GM19463 (cell line): ENCODE measurements around the gene MRC1.

Experiments
- ATAC-seq: cut with Tn5 transposase; IDR thresholded peaks from one replicate; pipeline ENCODE4 v1.9.1; 2021; ENCODE audit warnings: mild to moderate bottlenecking, moderate library complexity; ENCODE audit not compliant: unreplicated experiment

MRC1 gene

DNA sequence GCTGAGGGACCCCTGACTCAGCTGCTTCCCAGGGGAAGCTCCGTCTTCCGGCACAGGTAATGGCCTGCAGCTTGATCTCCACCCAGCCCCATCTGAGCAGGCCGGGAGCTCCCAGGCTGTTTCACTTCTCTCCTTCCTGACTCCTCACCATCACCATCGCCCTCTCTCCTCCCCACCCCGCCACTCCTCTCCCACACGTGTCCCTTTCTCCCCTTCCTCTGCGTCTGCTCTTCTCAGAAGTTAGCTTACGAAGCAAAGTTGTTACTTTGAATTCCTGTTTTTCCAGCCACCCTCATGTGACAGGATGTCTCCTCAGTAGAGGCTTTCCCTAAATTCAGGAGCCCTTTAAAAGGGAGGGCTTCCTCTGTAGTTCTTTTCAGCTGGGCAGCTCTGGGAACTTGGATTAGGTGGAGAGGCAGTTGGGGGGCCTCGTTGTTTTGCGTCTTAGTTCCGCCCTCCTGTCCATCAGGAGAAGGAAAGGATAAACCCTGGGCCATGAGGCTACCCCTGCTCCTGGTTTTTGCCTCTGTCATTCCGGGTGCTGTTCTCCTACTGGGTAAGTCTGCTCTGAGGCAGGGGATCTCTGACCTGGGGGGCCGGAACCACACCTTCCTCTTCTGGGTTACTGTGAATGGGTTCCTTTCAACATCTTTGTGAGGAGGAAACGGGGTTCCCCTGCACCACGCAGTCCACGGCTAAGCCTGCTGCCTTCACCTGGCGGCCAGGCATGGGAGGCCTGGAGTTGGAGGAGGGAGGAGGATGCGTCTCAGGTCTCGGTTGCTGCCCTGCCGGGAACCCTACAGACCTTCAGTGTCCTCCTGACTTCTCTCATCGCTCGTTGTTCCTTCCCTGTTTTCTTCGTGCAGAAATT, at the start of gene MRC1:
TSS of gene MRC1 (plus strand) at position 378 of the 871 bp plus-strand sequence. CDS start at position 496, 118 bp downstream.
- no peak for ATAC-seq

DNA sequence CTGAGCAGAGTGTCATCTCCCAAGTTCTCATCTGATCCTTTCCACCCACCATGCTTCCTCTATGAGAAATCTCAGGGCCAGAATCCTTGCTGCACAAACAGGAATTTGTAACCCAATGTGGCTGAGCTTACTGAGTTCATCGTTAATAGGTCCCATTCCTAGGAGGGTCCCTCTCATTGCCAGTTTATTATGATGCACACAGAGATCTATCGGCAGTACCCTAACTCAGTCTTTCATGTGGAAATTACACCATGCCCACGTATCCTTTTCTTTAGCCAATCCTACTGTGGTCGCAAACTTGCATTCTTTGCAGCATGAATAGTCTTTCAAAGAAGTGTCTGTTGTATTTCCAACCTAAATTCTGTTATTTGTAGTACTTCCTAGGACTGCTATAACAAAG, 45.0 kb upstream of the MRC1 start:
- ATAC-seq = no peak

DNA sequence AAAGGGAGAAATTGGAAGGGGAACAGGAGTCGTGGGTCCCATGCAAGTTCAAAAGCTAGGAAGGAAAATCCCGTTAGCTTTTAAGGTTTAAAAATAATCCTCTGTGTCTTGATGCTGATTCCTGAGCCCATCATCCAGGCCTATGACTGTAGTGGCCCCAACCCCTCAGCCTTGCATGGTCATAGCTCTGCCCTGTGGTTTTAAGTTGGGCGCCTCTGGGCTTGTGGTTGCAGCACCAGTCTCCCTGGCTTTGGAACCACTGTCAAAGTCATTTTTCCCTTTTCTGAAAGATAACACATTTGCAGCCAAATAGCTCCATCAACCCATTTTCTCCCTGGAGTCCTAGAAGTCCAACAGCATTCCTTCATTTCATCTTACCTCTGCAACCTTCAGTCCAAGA, 43.5 kb upstream of the MRC1 start:
- ATAC-seq = no peak

DNA sequence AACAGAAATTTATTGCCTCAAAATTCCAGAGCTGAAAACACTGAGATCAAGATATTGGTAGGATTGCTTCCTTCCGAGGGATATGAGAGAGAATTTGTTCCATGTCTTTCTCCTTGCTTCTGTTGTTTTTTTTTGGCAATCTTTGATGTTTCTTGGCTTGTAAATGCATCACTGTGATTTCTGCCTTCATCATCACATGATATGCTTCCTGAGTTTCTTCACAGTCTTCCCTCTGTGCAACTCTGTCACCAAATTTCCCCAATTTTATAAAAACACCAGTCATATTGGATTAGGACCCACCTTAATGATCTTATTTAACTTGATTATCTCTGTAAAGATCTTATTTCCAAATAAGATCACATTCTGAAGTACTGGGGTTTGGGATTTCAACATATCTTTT, 42.4 kb upstream of the MRC1 start:
- ATAC-seq = no peak

DNA sequence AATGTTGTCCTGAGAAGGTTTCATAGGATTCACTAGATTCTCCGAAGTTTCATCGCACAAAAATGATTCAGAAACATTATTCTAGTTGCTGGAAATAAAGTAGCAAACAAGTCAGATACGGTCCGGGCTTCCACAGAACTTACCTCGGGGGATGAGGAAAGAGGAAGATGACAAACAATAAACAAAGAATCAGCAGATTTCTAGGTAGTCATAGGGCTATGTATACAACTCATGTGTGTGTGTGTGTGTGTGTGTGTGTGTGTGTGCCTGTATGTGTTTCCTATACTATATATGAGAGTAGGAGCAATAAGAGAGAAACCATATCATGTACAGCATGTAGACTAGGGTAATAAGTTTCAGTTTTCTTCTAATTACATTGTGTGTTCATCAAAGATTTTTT, 40.7 kb upstream of the MRC1 start:
- ATAC-seq = no peak

DNA sequence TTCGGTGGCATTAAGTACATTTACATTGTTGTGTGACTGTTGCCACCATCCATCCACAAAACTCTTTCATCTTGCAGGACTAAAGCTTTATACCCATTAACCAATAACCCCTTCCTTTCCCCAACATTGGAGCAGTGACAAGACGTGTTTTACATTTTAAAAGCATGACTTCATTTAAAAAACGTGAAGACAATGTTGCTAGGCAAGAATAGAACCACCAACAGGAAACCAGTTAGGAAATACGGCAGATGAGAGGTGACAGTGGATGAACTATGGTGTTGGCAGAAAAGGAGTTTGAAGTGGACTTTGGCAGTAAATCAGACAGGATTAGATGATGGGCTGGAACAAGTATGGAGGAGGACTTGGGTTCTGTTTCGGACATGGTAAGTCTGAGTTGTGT, 40.2 kb upstream of the MRC1 start:
- ATAC-seq = no peak

DNA sequence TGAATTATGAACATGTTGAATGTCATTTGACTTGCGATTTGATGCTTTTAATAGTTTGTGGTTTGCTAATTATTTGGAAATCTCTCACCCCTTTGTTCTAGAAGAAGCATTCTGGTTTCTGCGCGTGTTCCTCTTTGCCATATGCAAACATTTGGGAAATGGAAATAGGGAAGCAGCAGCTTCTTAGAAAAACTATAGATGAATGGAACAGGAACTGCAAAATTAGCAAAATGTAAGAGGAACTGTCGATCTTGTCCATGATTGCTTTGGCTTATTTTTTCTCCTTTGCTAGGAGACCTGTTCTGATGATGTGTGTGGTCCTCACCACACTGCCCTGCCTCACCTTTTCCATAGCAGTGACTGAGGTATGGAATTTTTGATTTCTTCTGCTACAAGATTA, 38.1 kb upstream of the MRC1 start:
- no peak for ATAC-seq

DNA sequence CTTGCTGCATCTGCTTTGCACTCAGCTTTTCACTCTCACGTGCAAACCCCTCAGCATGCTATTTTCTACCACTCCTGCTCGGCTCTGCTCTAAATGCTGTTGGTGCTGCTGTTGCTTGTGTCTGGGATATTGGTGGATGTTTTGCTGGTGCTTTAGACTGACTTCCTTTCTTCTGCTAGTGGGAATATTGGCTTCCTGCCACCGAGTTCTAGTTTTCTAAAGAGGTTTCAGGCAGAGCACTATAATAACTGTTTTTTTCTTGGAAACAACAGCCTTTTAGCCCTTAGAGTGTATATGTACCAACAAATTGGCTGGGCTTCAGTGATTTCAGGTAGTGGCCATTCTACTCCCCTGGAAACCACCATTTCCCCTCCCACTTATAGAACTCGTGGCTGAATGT, 29.4 kb upstream of the MRC1 start:
- ATAC-seq = no peak

DNA sequence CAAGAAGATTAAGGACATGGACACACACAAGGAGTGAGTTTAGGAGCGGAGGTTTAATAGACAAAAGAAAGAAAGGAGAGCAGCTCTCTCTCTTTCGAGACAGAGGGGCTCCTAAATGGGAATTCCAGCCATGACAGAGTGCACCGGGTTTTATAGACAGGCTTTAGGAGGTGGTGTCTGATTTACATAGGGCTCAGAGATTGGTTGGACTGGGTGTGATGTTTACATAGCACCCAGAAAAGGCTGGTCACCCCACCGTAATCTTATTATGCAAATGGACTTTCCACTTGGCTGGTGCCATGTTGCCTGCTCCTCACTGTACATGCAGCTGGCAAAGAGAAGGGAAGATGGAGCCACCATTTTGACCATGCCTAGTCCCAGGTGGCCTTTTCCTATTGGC, 28.4 kb upstream of the MRC1 start:
- ATAC-seq = no peak

DNA sequence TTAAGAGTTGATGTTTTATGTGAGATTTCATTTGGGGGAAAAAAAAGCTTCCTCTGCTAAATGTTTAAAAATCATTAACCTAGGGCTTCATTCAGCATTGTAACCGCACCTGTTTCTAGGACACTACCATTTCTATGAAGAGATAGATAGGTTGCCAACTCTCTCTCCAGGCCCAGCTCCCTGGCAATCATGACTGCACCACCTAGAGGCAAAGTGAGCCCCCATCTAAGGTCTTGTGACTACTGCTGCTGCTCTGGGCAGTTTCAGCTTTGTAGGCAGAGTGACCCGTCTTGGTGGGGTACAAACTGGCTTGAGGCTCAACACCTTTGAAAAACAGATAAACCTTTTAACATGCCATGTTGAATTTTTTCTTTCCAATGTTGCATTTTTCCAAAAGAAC, 27.3 kb upstream of the MRC1 start:
- ATAC-seq = no peak

DNA sequence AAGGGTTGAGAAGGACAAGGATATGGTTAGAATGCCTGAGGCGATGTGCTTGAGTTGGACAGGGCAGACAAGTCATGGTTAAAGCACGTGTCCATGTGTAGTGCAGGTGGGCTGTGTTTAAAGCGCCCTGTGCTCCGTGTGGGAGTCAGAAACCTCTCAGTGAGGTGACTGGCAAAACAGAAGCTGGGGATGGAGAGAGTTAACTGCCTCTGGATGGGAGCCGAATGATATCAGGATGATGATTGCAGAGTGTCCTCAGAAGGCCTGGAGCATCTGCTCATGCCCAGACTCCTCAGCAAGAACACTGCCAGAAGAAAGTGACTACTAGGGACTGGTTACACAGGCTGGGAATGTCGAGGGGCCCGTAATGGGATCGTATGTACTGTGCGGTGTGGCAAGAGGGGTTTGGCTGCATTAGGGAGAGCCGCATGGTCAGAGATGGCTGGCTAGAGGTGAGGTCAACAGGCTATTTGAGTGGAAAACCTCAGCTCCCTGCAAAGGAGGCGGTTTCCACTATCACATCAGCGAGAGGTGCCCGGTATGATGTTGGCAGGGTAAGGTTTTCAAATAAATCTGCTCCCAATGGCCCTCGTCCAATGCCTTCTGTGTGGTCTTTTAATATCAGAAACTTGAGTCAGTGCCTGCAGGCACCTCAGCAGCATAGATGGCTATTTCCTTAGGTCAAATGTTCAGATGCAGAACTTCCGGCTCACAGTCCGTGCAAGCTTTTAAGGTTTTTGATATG, 26.1 kb upstream of the MRC1 start:
- ATAC-seq = no peak

DNA sequence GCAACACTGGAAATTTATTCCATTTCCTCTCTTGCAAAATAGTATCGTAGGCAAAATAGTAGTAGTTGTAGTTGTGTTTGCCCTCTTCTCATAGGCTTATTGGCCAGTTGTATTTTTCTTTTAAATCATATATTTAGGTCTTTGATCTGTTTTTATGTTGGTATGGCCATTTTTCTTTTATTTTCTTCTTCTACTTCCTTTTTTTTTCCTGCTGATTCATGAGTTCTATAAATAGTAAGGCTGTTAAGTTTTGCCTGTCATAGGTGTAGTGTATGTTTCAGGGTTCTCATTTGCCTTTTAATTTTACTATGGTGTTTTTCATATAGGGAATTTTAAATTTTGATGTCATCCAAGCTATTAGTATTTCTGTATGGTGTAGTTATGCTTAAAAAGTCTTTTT, 25.4 kb upstream of the MRC1 start:
- no peak for ATAC-seq

DNA sequence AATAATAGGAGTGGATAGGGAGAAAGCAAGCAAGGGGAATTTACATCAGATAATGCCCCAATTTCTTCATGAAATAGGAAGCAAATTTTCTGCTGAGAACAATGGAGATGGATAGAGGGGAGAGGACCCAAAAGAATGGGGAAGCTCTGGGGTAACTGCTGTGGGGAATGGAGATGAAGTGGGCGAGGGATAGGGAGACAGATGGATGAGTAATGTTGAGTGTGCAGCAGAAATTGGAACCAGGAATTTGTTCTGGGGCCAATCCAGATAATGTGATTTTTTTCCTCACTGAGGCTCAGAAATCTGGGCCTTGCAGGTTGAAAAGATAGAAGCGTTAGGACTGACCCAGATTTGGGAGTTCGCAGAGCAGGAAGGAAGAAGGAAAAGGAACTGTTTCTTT, 24.5 kb upstream of the MRC1 start:
- no peak for ATAC-seq

DNA sequence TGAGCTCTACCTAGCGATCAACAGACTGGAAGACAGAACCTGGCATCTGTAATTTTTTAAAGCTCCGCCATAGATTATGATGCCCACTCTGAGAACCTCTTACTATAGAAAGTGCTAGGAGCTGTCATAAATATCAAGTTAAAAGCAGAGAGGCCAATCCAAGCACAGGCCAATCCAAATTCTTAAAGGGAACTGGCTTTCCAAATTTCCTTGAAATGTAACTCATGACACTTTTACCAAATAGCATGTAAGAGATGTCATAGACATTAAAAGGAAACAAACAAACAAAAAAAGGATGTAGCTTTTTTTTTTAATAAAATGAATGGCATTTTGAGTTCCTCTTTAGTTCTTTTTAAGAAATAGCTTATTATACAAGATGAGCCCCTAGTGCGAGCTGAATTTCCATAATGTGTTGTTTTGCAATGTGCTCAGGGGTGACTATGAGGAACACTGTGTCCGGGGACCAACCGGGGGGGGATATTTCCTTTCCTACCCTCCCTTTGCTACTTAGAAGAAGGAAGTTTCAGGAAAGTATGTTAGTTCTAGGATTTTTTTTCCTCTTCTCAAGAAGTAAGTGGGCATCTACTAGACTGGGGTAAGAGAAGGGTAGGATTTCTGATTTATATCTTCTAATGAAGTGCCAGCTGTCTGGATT, 23.7 kb upstream of the MRC1 start:
- no peak for ATAC-seq

DNA sequence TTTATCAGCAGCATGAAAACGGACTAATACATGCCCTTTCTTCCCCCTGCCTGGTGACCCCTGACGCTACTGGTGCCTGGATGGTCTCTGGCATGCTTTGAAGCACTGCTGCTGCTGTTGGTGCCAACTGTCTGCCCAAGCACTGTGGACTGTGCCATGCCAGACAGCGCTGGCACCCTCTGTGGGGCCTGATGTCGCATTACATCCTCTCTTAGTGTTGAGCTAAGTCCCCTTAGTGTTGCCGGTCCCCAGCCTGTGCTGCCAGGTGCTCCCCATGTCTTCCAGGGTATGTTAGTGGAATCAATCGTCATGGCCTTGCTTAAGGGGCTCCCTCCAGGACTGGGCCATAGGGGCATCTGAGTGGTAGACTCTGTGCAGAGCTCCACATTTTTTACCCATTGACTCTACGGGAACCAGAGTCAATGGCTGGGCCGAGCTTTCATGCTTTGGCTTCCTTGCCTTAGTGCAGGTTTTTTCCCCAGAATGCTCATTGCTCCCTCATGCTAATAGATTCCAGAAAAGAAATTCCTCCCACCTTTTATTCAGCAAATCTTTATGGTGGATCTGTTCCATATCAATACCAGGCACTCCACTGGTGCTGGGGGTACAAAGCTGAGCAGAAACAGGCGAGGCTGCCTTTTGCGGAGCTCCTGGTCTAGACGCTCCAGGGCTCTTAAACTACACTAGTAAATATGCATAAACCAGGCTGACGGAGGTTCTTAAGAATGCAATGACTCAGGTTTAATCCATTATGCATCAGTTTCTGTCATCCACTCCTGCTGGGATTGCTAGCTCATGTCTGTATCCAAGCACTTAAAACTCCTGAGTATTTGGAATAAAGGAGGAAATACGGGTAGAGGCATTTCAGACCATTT, 21.8 kb upstream of the MRC1 start:
- ATAC-seq = no peak

DNA sequence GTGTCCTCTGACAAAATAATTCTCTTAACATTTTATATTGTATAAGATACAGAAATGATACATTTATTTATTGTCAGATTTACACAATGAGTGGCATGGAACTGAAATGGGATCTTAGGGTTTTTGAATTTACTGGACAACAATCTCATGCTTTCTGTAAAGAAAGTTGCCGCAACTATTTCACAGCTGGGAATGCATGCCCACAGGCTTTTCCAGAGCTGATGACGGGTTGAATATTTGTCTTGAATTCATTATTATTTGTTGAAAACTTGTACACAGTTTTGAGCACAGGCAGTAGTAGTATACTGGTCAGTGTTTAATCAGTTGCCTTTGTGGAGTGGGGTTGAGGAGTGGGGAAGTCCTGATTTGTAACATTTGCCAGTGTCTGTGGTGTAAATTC, 20.5 kb upstream of the MRC1 start:
- ATAC-seq = no peak

DNA sequence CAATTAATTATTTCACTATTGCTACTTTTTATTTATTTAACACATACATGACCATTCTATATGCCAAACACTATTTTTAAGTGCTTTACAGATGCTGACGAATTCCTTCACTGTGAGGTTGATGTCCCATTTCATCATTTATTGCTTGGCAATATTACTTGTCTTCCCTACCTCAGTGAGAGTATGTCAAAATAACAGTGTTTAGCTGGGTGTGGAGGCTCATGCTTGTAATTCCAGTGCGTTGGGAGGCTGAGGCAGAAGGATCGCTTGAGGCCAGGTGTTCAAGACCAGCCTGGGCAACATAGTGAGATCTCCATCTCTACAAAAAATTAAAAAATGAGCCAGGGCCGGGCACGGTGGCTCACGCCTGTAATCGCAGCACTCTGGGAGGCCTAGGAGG, 19.8 kb upstream of the MRC1 start:
- ATAC-seq = no peak

DNA sequence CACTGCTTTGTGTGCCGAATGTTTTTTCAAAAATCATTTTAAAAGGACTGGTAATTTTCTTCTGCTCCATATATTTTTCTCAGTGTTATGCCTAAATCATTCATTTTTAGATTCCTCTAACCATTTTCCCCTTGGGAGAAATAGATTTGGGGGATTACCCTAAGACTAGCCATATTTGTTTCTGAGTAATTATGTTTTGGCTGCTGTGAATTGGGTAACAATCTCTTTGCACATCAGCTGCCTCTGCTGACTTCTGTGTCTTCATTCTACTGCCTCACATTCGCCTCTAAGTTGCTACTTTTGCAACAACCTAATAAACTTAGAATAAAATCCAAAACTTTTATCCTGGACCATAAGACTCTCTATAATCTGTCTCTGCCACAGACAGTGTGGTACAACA, 18.5 kb upstream of the MRC1 start:
- no peak for ATAC-seq

DNA sequence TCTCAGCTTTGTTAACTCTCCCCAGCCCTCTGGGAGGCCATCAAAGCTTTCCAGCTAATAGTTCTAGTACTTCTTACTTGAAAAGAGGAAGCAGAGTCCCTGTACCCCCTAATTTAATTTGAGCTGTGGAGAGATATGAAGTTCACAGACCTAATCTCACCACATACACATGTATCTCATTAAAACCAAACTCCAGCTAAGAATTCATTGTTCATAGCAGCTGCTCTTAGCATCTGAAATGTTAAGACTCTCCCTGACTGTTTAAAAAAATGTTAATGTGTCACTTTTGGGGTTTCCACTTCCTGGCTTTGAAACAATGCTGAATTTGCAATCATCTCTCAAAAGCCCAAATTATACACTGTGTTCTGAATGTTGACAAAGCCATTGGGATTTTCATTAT, 16.2 kb upstream of the MRC1 start:
- no peak for ATAC-seq

DNA sequence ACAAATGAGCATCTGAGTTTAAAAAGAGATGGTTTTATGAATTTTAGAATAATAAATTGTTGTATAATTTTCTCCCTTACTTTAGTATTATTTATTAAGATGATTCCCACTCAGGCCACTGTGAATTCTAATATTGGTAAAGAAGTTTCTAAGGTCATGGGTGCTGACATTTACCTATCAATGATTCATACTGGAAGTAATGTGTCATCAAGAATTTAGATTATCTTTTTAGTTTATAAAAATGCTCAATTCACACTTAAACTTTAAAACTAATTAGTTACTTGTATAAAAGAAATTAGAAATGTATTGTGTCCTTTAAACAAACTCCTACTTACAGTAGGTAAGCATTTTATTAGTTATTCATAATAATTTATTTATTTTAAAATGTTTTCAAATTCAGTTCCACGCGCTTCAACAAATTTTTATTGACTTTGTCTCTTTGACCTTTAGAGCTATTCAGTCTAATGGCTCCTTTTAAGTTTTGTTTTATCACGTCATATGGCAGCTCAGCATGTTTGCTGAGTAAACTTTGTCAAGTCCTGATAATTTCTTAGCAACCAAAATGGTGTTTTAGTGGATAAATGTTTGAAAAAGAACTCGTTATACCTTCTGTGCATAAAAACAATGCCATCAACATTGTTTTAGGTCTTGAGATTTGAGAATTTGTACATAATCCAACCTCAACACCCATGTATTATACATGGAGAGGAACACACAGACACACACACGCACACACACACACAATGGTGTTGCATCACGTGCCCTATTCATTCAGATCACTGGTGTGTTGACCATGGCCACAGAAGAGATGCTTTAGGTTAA, 15.1 kb upstream of the MRC1 start:
- no peak for ATAC-seq
